HG03457 (cell line): ENCODE data around the gene SH3PXD2A.
"Not testable (repeated sequence)": the region's sequence is repeated elsewhere in the genome, so short reads cannot be mapped to it uniquely, and the experiment has no call there.

ENCODE experiments used
- ATAC-seq: cut with Tn5 transposase; IDR thresholded peaks from one replicate; pipeline ENCODE4 v1.9.1; 2021; ENCODE audit warnings: moderate number of reproducible peaks; ENCODE audit not compliant: unreplicated experiment

The SH3PXD2A gene

DNA sequence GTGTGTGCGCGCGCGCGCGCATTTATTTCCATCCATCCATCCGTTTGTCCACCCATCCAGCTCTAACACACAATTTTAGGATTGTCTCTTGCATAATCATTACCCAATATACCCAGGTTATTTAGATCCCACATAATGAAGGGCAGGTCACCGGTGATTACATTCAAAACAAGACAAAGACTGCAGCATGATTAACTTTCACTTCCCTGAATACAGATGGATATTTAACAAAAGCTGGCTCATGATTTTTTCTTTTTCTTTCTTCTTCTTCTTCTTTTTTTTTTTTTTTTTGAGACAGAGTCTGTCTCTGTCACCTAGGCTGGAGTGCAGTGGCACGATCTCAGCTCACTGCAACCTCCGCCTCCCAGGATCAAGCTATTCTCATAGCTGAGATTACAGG is 86.2 kb downstream of the SH3PXD2A start:
- no peak for ATAC-seq

DNA sequence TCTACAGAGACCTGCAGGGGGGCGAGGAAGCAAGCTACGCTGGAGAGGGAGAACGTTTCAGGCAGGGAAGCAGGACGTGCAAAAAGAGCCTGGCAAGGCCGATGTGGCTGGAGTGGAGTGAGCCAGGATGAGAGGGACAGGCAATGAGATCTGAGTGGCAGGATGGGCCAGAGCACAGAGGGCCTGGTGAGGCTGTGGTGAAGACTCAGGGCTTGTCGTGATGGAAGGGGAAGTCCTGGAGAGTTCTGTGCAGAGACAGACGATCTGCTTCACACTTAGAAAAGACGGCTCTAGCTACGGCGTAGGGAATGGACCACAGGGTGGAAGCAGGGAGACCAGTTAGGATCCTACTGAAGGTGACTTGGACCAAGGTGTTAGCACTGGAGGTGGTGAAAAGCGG is 87.0 kb downstream of the SH3PXD2A start:
- ATAC-seq: no peak

DNA sequence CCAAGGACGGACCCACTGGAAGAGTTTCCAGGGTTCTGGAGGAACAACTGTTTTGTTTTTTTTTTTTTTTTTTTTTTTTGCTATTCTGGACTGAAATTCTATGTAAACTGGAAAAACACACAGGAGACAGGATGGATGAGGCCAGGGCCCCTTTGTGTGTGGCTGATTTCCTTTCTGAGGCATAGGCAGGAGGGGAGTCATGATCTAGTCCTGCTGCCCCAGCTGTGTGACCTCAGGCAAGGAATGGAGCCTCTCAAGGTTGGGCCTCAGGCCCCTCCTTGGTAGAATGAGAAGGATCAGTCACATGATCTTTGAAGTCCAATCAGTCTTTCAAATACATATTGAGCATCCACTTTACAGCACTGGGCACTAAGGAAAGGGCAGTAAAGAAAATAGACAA is 87.6 kb downstream of the SH3PXD2A start:
- no peak for ATAC-seq

DNA sequence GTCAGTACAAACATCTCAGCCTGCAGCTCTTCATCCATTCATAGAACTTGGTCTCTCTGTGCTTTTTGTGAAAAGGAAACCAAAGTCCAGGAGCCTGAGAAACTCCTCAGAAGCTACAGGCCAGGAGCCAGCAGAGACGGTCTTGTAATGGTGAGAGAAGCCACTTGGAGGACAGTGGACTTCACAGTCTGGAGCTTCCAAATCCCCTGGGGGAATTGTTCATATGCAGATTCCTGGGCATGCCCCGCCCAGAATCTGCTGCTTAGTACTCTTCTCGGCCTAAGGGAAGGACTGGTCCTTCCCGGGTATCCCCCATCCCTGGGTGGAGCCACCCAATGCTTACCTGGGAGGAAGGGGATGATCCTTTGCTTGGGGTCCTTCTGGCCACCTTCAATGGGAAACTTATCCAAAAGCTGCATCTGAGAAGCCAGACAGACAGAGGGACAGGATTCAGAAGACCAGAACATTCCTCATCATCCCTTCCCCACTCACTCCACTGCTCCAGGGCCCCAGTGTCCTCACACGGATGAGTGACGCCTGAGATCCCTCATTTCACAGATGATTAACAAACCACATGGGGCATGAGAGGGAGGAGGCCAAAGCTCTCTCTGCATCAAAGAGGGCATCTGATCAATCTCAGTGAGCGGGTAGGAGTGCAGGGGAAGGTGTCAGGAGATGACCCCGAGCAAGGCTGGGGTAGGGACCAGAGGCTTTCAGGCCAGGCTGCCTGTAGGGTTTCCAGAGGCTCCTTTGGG is 88.4 kb downstream of the SH3PXD2A start:
- no peak for ATAC-seq

DNA sequence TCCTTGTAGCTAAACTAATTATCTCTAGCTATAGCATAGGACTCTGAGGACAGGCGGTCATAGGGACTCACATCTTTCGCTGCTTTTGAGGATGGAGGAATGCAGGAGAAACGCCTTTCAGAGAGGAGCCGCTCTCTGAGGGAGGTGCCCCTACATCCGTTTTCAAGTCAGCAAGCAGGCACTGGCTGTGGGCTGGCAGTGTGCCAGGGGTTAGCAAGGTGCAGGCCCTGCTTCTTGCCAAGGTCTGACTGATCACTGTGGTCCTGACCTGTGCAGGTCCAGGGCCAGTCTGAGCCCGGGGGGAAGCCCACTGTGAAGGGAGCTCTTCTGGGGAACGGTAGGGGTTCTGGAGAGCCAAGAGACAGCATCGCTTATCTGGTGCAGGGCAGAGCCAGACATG is 89.4 kb downstream of the SH3PXD2A start:
- no peak for ATAC-seq

DNA sequence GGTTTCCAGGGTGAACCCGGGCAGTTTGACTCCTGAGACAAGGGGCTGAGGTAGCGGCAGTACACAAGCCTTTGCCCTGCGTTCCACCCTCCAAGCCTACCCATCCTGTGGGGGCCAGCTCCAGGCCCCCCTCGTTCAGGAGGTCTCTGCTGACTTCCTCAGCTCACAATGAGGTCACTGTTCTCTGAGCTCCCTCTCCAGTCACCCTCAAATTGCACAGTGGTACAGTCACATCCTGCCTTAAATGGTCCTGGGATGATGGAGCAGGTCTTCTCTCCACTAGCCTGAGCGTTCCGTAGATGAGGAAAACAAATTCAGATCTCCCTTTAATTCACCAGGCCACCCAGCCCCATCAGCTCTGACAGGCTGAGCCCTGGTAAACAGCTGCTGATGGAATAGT is 90.2 kb downstream of the SH3PXD2A start:
- no peak for ATAC-seq

DNA sequence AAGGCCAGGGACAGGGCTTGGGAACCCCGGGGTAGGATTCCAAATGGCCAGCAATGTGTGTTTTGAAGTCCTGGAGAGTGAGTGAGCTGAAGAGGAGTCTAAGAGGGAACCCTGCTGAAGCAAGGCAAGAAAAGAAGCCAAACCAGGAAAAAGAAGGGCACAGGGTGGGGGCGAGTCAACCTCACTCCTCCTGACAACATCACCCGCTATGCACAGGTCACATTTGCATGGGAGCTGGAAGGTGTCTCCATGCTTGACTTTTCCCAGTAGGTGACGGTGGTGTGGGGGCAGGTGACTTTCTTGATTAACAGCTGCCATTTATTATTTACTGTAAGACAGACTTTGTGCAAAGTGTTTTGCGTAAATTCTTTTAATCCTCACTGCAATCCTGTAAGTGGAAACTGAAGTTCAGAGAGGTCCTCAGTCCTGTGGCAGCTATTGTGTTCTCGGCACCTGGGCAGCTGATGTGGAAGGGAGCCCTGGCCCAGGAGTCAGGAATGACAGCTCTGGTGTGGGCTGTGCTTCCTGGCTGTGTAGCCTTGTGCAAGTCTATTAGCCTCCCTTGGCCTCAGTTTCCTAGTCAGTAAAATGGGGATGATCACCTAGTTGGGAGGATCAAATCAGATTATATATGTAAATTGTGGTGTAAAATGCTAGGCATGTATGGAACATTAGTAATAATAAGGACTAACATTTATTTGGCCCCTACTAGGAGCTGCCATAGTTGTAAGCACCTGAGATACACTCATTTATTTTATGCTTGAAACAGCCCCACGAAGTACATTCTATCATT is 90.9 kb downstream of the SH3PXD2A start:
- ATAC-seq: no peak

DNA sequence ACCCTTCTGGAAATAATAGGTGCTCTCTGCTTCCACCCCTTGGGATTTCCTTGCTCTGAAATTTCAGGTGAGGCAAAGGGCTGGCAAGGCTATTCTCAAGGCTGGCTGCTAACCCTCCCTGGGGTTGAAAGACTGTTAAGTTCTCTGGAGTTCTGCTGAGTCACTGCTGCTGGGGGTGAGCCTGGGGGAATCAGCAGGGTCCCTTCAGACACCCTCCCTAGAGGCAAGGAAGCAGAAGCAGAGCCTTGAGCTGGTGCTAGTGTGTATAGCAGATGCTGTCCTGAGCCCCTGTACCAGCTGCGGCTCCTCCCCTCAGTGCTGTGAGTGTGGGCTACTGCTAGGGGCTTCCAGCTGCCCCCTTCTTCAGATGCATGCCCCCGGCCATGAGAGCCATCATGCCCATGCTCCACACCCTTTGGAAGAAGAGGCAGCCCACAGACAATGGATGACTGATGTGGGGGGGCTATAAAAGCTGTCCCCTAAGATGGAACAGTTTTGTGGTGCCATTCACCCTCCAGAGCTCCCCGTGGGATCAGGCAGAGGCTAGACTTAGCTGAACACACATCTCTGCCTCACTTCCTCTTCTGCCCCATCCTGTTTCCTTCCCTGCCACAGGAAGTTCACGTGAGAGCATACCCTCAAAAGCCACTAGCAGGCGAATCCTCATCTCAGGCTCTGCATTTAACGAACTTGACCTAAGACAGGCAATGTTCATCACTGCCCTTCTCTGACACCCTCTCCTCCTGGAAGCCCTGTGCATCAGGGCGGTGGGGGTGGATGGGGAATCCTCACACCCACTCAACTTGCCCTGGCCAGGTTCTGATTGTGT is 91.8 kb downstream of the SH3PXD2A start:
- ATAC-seq: no peak

DNA sequence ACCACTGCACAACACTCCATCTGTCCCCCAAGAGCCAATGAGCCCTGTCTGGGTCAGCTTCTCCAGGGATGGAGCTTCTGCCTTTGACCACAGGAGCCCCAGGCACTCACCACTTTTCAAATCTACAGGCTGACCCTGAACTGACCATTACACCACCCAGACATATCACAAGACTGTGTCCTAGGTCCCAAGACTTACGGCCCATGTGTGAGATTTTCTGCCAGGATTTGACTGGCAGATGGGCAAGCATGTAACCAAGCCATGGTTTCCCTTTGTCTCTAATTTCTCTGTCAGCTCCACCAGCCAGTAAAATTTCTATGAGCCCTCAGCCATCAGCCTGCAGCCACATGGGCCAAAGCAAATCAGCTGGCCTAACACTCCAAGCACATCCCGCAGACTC is 92.5 kb downstream of the SH3PXD2A start:
- no peak for ATAC-seq

DNA sequence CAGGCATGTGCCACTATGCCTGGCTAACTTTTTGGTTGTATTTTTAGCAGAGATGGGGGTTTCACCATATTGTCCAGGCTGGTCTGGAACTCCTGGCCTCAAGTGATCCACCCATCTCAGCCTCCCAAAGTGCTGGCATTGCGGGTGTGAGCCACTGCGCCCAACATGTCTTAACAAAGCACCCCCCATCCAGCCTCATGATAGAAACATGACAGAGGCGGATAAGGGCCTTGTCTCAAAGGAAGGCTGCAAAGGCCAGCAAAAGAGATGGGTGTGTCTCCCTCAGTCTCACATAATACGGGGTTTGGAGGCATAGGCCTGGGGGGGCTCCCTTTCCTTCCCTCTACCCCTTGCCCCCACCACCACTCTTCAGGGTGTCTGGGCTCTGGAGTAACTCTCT is 93.2 kb downstream of the SH3PXD2A start:
- ATAC-seq: no peak

DNA sequence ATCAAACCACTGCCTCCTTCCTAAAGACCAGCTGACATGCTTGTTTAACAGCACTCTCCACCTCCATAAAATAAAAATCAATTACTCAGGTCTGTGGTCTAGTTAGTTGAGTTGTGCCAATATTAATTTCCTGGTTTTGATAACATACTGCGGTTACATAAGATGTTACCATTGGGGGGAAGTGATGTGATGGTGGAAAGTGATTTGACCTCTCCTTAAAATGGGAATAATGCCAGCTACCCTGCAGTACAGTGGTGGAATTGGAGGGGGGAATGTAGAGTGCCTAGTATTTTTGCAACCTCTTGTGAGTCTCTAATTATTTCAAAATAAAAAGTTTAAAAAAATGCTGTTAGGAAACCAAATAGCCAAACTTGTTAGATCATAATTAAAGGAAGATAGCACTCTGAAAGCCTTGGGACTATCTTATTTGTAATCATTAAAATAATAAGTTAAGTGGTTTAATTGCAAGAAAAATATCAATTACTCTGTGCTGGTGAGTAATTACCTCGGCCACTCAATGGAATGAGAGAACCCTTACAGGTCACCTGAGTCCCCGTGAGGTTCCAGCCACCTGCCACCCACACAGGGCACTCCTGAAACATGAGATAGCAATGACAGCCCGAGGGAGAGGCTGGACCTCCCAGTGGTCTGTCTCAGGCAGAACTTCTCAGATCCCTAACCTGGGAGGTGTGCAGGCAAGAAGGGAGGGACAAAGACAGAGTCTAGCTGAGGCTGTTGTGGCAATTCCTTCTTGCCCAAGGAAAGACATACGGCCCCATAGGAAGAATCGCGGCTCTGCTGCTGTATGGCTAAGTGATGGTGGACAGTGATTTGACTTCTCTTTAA is 94.1 kb downstream of the SH3PXD2A start:
- ATAC-seq: no peak

DNA sequence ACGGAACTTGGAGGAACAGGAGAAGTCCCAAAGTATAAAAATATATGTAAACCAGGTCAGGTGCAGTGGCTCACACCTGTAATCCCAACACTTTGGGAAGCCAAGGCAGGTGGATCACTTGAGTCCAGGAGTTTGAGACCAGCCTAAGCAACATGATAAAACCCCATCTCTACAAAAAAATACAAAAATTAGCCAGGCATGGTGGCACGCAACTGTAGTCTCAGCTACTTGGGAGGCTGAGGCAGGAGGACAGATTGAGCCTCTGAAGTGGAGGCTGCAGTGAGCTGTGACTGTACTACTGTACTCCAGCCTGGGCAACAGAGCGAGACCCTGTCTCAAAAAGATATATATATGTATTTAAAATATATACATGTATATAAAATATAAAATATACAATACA is 95.1 kb downstream of the SH3PXD2A start:
- not testable (repeated sequence) for ATAC-seq

DNA sequence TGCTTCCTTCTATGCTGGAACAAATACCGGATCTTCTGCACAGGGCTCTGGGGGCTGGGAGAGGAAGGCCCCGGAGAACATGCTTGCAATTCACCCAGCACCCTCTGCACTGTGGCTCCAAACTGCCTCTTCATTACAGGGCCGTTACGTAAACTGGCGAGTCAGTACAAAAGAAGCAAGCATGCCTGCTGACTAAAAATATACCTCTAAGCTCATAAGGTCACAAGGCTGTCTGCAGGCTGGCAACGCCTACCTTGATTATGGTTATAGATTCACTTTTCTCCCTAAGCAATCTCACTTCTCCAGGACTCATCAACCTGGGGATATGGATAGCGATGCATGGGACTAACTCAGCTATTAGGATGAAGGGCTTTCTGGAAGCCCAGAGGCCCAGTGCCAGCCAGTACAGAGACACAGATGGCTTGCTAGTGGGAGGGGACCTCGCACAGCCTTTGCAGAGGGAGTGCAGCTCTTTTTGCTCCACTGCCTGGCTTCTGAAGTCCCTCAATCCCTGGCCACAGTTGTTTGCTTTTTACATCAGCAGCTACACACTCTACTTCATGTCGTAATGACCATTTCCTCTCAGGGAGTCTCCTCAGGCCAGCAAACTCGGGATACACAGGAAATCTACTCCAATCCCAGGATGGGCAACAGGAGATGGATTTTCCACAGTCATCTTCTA is 96.1 kb downstream of the SH3PXD2A start:
- no peak for ATAC-seq

DNA sequence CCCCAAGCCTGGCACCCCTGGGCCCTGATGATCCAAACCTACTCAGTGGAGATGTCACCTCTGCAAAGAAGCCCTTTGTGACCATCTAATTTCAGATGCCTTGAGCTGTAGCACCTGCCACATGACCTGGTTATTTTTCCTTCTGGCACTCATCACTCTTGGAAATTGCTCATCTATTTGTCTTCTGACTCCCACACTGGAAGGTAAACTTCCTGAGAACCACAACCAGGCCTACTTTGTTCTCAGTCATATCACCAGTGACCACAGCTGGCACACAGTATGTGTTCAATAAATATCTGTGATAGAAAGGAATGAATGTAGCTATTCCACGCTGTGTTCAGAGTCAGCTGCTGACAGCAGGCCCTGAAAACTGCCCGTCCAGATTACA is 97.1 kb downstream of the SH3PXD2A start:
- ATAC-seq: no peak

DNA sequence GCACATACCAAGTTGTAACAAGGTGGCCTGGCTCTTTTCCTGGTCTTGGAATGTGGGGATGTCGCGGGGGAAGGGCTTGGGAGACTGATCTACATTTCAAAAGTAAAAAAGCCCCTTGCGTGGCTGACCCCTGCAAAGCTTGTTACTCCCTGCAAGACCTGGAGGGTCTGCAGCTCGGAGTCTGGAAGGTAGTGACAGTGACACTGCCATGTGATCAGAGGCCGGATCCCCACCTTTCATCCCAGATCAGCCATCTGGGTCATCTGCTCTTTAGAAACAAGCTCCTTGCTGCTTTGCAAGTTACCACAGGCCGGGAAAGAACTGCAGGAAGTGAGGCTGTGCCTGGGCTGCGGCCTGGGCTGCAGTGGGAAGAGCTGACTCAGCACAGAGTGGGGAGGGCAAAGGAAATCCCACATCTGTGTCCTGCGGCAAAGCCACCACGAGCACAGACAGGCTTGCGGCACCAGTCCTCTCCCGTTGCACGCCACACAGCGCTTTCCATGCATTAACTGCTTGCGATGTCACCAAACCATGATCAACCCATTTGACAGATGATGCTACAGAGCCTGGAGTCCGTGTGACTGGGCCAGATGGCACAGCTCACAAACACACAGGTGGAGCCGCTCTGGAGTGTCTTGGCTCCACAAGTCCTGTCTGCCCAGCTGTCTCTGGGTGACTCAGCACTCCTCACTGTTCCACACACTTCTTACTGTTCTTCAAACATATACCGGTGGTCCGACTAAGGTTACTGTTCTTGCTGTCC is 97.7 kb downstream of the SH3PXD2A start:
- no peak for ATAC-seq

DNA sequence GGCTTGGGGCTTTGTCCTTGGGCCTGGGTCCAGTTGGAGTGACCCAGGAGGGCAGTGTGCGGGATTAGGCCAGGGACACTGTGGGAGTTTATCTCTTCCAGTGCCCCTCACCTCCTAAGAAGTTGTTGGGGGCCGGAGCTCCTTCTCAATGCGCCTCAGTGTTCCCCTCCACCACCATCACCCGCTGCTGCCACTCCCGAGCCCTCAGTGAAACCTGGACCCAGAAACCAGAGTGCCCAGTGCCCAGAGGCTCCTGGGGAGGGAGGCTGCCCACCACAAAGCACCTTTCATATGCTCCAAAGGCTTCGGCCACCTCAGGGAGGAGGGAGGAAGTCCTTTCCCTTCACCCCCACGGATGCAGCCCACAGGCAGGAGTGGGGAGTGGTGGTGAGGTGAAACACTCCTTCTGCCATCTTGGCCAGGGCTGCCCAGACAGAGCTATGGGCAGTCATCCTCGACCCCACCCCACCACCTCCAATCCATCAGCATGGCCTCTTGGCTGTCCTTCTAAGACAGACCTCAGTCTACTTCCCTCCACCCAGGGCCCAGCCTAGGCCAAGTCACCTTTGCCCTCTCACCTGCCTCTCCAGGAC is 99.0 kb downstream of the SH3PXD2A start:
- ATAC-seq: no peak

DNA sequence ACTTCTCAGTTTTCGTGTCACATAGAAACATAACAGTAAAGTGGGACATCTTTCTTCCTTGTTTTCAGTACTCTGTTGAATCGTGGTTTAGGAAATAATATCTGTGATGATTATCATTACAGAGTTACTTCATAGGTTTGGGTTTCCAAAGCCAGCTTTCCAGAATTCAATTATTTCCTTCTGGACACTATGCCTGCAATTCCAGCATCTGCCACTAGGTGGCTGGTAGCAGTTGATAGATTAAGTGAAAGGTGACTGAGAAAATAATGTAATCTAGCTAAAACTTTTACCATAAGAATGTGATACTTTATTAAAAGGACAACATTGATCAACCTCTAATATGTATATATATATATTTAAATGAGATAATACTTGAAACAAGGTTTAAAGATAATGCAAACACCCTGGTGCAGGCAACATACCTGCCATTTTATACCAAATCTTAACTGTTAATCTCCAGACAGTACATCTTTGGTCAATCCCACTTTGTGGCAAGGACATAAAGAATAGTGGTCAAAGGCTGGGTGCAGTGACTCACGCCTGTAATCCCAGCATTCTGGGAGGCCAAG is 102.6 kb downstream of the SH3PXD2A start:
- ATAC-seq: no peak

DNA sequence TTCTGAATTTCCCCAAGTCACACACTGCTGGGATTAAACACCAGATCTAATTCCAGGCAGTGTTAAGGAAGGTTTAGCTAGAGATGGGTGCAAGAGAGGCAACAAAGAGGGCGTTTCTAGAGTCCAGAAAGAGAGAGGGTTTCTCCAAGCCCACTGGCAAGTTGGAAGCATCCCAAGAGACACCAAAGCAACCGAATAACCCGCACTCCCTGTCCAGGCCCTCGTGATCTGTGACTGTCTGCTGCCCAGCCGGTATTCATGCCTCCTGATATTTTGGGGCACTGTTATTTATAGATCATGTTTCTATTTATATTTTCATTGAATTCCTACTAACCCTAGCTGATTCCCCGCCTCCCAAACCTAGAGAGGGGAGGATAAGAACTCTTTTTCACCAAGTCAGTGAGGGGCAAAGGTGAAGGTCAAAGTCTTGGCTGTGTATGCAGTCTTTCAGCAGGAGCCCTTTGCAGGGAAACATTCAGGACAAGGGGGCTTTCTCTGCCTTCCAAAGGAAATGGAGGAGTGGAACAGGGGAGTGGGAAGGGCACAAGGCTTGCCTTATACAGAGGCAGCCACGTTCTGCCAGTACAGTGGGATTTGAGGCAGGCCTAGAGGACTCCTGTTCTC is 103.6 kb downstream of the SH3PXD2A start:
- no peak for ATAC-seq
